Stimulated activated CD8-positive, alpha-beta memory T cell treated with anti-CD3 and anti-CD28 coated beads, Interleukin-12 subunit alpha, Interleukin-12 subunit beta, amount 100 ng/mL, for 4 hours (primary cell): ENCODE data around the gene PDE8B.

Experiments
- DNase-seq: peaks from one replicate; pipeline ENCODE4 v3.0.0-alpha.2; 2020; ENCODE audit warnings: low read depth

Gene PDE8B

DNA sequence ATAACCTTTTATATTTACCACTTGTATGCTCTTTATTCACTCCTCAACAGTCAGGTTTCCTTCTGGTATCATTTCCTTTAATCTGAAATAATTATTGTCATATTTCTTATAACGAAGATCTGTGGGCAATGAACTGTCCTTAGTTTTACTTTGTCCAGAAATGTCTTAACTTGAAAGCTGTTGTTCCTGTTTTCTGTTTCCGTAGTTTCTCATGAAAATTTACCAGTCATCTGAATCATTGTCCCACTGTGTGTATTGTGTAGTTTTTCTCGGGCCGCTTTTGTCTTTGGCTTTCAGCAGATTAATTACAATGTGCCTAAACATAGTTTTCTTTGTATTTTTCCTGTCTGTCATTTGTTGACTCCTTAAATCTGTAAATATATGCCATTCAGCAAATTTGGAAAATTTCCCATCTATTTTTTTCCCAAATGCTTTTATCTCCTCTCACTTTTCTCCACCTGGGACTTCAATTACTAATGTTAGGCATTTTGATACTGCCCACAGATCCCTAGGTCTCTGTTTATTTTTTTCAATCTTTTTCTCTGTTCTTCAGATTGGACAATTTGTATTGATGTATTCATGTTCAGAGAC lies 74.9 kb downstream of the PDE8B start:
- DNase-seq: no peak

DNA sequence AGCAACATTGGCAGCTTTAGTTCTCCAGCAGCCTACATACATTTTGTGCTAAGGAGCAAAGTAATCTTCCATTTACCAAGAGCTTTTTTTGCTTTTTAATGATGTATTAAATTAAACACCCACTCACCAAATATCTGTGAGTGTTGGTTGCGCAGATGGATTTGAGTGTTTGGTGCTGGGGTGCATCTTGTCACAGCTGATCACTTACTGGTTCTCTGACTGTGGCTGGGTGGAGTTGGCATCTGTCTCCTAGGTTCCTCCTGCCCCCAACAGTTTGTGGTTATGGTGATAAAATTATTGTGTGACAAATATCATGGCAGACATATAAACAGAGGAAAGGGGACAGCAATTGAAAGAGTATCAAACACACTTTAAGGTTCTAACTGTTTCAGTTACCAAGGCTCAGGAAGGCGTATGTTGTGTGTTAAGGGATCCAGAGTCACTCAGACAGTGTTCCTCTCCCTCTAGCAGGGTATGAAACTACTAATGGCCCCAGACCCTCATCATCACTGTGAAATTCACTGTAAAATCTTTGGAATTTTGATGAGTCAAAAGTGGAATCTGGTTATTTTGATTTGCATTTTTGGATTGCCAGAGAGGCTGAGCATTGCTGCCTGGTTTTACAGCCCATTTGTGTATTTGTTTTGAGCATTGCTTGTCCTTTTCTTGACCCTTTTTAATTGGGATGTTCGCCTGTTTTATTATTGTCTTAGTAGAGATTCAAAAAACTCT lies 81.7 kb downstream of the PDE8B start:
- no peak for DNase-seq

DNA sequence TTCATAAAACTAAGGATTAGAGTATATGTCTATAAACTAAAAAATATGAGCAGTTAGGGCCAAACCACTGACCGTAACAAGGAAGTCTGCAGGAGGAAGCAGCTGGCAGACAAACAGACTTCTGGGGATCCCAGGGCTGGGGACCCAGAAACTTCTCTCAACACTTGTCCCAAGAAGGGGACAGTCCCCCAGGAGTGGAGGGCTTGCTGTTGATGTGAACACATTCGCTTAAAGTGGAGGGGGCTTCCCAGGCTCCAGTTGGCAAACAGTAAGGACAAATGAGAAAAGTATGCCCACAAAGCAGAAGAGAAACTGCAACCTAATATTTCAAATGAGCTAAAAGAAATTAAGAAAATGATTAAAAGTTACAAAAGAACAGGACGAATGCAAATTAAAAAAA lies 83.7 kb downstream of the PDE8B start:
- DNase-seq: no peak

DNA sequence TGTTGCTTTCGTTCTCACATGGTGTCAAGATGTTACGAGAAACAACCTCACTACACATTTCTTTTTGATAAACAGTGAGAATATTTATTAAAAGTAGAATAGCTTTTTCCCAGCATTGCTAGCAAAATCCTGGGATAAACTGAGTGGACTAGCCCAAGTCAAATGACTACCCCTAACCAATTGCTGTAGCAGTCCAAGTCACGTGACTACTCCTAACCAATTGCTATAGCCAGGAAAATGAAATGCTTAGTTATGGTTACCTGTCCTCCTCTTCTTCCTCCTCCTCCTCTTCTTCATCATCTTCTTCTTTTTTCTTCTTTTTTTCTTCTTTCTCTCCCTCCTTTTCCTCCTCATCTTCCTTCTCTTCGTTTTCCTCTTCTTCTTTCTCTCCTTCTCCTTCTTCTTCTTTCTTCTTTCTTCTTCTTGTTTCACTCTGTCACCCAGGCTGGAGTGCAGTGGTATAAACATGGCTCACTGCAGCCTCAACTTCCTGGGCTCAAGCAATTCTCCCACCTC lies 85.4 kb downstream of the PDE8B start:
- no peak for DNase-seq

DNA sequence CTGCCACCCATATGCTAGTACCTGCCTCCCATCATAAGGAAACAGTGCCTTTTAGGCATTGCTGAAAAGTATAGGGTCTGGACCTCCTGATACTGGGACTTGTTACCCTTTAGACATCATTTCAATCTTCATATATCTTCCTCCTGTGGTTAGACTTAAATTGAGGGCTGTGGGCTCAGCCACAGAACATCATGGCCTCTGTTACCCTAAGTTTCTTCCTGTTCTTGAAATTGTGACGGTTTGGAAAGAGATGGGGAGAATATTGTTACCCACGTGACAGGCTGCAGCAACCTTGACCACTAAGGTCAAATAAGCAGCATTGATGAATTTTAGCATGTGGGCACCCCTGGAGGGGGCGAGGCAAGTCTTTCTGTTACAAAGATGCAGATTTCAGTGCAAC lies 87.7 kb downstream of the PDE8B start:
- DNase-seq: no peak

DNA sequence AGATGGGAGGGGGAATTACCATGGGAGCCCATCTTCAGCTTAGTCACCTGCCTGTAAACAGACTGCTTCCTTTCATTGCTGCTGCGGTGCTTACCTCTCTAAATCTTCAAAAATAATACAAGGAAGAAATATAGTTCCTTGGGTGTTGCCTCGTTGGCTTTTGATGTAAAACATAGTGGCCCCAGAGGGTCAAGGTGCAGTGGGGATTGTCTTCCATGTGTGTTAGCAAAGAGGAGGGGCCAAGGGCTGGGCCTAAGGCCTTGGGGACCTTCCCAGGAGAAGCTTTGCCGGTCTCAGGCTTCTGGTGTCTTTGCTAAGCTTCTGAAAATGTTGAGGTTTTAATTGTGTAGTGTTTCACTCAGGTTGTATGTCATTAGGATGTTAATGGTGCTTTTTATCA lies 90.0 kb downstream of the PDE8B start:
- DNase-seq: no peak

DNA sequence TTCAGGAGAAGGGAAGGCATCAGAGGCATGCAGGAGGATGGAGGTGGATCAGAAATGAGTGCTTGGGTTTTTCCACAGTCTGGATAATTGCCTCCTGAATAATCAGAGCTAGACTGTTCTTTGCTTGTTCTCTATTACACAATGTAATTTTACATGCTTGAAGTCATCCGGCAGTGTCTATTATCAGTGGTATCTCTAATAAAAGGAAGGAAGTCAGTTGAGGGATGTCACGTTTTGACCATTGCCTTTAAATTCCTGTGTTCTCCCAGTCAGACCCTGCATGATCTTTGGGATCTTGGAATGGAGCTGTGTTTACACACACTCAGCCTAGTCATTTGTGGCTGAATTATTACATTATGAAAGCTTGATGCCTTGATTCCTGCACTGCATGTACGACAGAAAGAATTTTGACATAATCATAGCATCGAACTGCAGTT lies 91.0 kb downstream of the PDE8B start:
- DNase-seq: no peak

DNA sequence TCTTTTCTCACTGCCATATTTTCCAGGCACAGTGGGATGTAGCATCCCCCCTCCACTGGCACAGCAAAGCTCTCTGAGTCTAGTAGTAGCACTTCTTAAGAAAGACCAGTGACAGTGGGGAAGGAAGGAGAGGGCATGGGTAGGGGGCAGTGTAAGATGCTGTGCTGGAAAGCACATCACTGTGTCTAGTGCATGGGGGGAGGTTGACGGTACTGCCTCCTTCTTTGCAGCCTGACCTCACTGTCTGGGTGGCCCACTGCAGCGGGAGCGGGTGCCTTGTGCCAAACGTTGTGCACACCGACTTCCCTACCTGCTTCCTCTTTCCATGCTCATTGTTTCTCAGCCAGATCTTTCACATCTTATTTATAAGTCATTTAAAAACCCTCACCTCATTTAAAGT lies 91.8 kb downstream of the PDE8B start:
- no peak for DNase-seq

DNA sequence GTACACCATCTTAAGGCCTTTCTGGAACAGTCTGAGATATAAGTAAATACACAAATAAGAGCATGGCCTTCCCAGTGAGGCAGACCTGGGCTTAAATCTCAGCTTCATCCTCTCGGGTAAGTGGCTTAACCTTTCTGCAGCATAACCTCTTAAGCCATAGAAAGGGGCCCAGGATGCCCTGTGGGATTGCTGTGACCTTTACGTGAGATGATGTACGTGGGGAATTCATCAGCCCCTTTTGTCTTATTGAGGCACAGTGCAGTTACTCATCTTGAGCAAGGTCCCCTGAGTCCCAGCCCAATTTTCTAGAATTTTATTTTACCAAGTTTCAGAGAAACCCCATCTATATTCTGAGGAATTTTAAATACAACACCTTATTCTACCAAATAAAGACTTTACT lies 92.2 kb downstream of the PDE8B start:
- DNase-seq: no peak

DNA sequence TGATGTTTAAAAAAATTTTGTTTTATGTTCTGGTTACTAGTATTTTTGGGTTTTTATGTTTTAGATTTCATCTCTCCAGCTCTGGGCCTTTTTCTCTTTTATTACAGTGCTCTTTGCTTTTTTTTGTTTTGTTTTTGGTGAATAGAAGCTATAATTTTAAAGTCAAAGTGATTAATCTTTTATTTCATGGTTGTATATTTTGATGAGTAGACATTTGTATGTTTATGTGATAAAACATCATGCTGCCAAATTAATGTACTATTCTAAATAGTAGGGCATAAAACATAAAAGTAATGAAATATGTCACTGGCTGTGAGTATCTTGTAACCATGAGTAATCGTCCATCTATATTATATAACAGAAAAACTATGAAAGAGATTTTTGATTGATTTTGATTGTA lies 93.9 kb downstream of the PDE8B start:
- no peak for DNase-seq

DNA sequence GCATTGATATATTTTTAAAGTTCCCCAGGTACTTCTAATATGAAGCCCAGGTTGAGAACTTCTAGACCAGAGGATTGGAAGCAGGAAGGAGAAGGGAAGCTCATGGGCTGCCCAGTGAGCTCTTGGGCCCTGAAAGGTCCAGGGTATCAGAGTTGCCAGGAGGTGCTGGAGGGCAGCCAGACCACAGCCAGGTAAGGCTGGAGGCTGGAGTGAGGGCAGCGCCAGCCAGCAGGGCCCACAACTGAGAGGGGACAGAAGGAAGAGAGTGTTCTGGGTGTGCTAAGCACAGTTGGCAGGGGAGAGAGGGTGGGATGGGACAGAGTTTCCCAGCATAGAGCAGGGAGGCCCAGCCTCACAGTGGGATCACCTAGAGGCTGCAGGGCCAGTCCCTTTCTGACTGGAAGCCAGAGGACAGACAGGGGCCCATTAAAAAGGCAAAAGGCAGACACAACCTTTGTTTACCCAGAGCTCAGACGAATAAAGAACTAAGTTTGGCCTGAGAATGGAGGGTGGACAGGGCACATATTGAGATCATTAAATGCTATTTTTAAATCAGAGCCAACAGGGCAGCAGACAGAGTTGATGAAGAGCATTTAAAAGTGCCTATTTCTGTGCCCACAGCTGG lies 94.9 kb downstream of the PDE8B start:
- DNase-seq: no peak

DNA sequence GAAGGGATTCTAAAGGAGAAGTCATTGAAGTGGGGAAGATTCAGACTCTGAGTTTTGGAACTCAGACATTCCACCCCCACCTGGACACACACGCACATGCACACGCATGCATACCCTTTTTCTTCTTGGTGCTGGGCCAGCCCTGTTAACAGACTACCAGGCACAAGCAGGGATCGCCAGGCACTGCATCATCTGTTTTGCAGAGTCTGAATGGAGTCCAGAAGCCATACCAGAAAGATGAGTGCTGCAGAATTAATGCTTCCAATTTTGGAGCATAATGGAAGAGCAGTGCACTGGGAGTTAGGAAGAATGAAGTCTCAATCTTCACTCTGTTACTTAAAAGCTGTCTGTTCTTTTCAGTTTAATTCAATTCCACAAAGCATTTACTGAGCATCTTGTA lies 95.5 kb downstream of the PDE8B start:
- no peak for DNase-seq

DNA sequence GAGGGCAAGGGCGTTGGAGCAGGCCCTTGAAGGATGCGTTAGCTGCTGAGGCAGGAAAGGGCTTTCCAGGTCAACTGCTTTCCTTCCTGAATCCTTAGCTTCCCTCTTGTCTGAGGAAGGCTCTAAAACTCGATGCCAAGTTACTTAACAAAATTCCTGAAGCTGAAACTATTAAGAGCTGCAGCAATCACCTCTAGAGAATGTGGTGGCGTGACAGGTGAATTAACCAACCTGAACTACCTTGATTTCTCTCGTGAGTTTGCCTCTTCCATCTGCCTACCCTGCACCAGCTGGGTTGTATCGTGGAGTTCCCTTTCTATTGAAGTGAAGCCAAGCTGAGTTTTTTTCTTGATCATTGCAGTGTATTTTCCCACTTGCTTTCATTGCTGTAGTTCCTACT lies 96.1 kb downstream of the PDE8B start:
- DNase-seq: no peak

DNA sequence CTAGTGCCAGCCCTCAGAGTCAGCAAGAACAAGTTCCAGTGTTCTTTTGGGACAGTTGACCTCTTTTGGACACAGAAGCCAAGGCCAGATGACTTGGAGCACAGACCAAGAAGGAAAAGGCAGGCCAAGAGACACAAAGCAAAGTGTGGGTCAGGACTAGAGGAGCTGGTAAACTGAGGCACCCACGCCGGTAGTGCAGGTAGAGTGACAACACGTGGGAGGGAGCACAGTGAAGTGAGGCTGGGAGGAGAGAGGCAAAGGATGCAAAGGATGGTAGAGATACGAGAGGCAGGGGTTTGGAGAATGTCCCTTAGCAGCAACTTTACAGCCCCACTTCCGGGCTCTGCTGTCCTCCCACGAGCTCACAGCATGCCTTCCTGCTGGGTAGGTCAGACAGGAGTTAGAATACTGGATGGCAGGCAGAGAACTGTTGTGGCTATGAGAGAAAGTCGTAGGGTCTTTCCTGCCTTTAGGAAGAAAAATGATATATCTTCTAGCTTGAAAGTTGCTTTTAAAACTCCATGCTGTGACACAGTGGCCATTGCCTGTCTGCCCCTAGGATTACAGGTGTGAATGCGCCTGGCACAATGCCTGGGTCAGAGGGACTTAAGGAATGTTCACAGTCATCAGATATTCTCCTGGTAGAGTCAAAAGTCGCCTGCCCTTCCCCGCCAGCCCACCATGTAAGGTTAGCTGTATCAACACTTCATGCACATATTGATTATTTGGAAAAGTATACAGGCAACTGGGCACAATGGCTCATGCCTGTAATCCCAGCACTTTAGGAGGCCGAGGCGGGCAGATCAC lies 97.9 kb downstream of the PDE8B start:
- DNase-seq: no peak

DNA sequence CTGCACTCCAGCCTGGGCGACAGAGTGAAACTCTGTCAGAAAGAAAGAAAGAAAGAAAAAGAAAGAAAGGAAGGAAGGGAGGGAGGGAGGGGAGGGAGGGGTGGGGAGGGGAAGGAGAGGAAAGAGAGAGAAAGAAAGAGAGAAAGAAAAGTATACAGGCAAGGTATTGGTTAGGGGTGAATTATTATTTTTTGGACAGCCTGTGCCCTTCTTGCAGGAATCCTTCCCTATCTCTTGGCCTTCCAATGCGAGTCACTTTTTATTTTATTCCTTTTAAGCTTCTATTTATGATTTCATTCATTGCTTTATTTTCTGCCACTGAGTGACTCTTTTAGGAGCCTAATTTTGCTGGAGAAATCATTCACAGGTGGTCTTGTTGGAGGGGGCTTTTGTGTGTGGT lies 98.7 kb downstream of the PDE8B start:
- no peak for DNase-seq

DNA sequence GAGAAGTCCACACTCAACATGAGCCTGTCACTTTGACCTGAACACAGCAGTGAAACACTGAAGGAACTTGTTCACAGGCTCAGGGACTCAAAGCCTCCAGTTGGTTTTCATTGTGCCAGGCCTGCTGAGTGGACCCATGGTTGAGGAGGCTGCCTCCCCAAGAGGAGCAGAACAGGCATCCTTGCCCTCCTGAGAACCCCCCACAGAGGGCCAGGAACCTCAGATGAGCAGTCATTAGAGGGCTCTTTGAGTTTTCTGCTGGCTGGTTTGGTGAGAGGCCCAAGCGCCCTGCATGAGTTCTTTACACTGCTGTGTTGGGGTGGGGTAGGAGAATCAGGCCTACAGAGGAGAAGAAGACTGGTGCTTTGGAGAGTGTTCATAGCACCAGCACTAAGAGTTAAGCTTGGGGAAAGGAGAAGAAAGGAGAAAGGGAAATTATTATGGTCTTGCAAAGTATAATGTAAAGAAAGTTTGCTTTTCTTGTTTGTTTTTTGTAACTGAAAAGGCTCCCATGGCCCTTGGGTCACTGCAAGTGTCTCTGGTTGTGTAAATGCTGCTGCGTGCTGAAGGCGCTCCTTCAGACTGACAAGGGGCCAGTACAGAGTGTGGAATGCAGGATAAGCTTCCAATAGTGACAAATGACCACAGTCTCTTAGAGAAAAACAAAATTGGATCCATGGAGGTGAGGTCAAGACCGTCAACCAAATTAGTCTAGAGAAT lies 100.2 kb downstream of the PDE8B start:
- DNase-seq: no peak

DNA sequence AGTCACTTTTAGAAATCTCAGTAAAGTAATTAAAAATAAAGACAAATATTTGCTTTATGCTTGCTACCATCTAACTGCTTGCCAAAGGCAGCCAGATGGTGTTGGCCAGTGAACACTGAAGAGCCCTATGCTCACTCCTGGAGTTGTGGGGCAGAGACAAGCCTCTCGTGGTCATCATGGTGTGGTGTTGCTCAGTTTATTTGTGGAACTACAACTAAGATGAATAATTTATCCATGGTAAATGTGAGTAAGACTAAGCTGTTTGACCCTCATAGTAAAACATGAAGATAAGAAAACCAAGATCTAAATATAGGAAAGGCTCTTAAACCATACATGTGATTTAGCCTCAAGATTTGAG lies 100.7 kb downstream of the PDE8B start:
- no peak for DNase-seq

DNA sequence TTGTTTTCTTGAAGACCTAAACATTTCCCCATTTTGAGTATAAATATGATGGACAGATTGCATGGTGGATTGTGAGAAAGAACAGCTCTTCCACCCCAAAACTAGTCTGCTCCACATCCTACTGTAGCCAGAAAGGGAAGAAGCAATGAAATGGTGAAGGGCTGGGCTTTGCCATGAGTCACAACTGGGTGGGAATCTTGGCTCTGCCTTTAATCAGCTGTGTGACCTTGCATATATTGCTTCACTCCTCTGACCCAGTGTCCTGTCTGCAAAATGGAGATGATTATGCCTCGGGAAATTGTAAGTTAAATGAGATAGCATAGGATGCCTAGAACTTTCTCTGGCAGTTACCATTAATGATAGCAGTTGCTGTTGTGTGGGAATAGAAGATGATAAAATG lies 101.9 kb downstream of the PDE8B start:
- DNase-seq: no peak

DNA sequence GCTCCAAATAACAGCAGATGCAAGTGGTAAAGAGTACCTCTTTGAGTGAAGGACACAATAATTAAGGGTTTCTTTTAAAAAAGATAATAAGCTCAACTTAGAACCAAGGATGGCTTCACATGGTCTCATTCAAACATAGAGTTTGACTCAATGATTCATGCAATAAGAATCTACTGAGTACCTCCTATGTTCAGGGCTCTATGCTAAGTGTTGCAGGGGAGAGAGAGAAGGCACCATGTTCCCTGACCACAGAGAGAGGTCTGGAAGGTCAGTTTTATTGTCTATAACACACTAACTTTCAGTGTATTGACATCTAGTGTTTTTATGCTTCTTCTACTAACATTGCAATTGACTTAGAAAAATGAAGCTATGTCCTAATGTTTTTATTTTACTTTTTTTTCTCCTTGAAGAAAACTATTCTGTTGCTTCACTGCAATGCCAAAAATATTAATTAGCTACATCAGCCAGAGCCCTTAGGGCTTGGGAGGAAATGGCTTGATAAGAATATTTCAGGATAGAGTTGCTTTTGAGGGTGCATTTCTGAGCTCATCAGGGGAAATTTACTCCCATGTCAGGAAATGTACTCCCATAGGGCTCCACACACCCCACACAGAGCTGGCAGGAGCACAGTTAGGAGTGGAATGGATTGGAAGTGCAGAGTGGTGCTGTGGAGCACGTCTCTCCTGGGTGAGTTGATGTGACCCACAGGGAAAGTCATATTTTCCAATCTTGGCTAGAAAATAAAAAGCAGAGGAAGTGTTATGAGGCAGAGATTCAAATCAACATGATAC lies 106.6 kb downstream of the PDE8B start:
- DNase-seq: no peak

DNA sequence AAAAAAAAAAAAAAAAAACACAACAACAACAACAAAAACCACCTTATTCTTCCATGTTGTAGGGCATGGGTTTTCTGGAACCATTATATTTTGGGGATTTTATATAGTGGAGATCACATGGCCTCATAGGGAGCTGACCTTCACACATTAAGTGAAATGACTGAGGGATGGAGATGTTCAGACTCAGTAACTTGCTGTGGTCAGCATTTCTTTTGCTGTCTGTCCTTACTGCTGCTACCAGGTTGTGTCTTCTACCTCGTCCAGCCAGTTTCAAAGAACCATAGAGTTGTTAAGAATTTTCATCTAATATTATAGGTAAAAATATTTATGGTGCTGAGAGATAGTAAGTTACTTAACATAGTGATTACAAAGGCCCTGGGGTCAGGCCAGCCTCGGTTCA lies 107.6 kb downstream of the PDE8B start:
- DNase-seq: no peak

DNA sequence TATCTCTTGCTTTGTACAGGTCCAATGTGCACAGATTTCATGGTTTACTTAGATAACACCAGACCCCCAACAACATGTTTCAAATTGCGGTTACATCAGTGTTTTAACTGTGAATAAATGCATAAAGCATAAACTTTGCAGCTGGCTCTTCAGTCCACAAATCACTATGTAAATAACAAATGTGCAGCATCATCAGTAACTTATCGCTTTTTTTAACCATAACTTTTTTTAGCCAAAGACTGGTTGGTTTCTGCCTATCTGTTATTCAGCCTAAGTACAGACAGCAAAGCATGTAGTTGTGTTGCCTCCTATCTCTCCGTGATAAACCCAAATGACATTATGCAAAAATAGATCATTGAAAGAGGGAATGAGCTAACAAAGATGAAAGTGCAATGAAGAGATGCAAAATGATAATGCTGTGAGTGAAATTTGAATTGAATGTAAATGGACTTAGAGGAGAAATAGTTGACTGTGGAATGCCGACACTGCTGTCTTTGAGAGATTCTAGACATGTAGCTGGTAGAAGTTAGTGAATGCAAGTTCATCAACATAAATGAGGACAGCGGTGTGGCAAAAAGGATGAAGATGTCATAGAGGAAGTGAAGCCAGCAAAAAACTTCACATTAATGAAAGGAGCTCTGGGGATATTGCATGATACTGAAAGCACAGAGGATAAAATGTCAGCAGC lies 108.8 kb downstream of the PDE8B start:
- DNase-seq: no peak
